CD4-positive, alpha-beta T cell treated with Interleukin-10 for 1 hour (primary cell): ENCODE results near the gene DTD2.
"Not testable (repeated sequence)": the region's sequence is repeated elsewhere in the genome, so short reads cannot be mapped to it uniquely, and the experiment has no call there.

ENCODE experiments used
- DNase-seq: peaks from one replicate; pipeline ENCODE4 v3.0.0-alpha.2; 2020

Gene DTD2

DNA sequence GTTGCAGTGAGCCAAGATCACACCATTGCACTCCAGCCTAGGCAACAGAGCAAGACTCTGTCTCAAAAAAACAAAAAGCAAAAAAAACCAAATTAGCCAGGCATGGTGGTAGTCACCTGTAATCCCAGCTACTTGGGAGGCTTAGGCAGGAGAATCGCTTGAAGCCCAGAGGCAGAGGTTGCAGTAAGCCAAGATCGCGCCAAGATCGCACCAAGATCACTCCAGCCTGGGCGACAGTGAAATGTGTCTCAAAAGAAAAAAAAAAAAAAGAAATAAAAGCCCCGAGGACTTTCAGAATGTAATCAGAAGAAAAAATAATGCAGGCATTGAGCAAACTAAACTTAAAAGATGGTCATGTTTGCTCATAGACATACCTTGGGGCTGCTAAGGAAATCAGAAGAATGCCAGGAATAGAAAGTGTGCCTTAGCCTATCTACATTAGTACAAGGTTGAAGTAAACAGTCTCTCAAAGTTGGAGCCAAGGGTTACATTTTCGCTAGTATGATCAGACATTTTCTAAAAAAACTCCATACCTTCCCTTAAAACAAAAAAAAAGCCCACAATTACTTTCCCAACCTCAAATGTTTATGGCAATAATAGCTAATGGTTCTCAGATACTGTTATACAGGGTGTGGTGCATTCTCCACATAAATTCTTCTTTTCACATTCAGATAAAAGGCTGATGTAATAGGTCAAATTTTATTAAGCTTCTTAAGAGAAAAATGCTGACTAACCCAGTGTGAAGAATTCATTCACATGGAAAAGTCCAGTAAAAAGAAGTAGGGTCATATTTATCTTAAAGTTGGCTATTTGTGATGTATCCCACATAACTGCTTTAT is 15.8 kb downstream of the DTD2 start:
- DNase-seq, result no peak

DNA sequence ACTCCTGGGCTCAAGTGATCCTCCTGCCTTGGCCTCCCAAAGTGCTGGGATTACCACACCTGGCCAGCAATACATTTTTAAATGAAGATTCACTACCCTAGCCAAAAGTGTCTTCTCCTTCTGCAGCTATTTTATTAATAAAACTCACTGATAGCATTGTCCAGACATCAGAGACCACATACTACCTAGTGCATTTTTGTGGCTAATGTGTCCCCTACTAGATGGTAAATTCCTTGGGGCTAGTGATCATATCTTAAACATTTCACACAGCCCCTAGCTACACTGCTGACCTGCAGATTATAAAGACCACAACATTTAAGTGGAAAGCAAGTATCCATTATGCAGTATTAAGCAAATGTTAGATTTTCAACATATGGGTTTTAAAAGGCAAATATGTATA is 17.0 kb downstream of the DTD2 start:
- DNase-seq, result no peak

GRCh38 chr14:31439561-31439960 is 17.7 kb downstream of the DTD2 start:
- DNase-seq, result no peak

DNA sequence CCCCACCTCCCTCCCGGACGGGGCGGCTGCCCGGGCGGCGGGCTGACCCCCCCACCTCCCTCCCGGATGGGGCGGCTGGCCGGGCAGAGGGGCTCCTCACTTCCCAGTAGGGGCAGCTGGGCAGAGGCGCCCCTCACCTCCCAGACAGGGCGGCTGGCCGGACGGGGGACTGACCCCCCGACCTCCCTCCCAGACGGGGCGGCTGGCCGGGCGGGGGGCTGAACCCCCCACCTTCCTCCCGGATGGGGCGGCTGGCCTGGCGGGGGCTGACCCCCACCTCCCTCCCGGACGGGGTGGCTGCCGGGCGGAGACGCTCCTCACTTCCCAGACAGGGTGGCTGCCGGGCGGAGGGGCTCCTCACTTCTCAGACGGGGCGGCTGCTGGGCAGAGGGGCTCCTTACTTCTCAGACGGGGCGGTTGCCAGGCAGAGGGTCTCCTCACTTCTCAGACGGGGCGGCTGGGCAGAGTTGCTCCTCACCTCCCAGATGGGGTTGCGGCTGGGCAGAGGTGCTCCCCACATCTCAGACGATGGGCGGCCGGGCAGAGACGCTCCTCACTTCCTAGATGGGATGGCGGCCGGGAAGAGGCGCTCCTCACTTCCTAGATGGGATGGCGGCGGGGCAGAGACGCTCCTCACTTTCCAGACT is 20.1 kb downstream of the DTD2 start:
- not testable (repeated sequence) for DNase-seq

DNA sequence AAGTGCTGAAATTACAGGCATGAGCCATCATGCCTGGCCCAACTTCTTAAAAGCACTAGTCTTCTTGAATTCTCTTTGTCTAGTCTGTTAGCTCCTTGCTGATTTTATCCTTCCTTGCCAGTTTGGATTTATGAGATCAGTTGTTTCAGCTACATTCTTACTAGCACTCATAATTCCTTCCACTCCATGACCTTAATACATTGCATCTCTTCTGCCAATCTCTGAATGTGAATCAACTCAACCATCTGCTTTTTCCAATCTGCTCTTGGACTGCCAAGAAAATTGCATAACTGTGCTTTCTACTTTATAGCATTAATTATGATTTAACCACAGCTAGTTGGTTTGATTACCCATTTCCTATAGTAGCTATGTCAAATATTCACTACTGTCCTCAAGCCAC is 22.0 kb downstream of the DTD2 start:
- DNase-seq, result no peak

DNA sequence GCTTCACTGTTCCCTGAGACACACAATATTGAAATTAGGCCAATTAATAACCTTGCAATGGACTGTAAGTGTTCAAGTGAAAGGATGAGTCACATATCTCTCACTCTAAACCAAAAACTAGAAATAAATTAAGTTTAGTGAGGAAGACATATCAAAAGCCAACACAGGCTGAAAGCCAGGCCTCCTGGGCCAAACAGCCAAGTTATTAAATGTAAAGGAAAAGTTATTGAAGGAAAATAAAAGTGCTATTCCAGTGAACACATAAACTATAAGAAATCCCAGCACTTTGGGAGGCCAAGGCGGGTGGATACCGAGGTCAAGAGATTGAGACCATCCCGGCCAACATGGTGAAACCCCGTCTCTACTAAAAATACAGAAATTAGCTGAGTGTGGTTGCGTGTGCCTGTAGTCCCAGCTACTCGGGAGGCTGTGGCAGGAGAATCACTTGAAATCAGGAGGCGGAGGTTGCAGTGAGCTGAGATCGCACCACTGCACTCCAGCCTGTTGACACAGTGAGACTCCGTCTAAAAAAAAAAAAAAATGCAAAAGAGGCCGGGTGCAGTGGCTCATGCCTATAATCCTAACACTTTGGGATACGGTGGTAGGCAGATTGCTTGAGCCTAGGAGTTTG is 26.6 kb downstream of the DTD2 start:
- no peak for DNase-seq

GRCh38 chr14:31429791-31430190 is 27.5 kb downstream of the DTD2 start:
- DNase-seq, result no peak

GRCh38 chr14:31428011-31428410 is 29.3 kb downstream of the DTD2 start:
- no peak for DNase-seq

GRCh38 chr14:31426663-31427062 is 30.6 kb downstream of the DTD2 start:
- DNase-seq, result no peak

GRCh38 chr14:31425905-31426304 is 31.4 kb downstream of the DTD2 start:
- DNase-seq, result no peak

- no peak for DNase-seq
Measured at GRCh38 chr14:31421200-31421599, 36.1 kb downstream of the DTD2 start.

DNA sequence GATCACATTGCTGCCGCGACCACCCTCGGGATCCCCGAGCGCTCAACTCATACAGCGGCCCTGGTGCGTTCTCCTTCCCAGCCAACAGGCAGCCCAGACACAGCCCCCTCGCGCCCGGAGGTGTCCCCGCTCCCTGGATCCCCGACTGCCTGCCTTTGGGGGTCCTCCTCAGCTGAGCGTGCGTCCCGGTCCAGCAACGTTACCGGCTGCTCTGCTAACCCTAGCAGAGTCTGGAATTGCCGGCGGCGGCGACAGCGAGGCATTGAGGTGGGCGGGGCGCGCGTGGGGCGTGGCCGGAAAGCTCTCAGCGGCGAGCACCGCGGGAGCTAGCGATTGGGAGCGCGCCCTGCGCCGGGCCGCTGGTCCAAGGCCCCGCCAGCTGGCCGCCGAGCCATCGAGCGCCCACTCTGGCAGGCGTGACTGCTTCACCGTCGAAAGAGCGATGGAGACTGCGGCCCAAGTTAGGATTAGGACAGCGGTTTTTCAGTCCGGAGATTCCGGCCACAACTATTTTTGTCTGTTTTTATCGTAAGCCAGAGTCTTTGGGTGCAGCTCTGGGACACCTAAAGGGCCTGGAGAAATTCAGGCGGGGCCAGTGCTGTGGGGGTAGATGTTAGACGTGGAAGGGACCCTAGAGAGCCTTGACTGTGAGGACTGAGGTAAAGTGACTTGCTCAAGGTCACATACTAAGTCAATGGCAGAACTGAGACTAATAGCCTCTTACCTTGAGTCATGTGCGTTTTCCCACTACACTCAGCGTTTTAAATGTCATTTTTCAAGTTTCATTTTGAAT is 36.8 kb downstream of the DTD2 start, which contains the start of gene HEATR5A:
TSS of gene HEATR5A (minus strand) at position 232 of the 793 bp plus-strand sequence. CDS start 17,575 bp downstream, outside the sequence.
- DNase-seq, result peak; percentile 93

DNA sequence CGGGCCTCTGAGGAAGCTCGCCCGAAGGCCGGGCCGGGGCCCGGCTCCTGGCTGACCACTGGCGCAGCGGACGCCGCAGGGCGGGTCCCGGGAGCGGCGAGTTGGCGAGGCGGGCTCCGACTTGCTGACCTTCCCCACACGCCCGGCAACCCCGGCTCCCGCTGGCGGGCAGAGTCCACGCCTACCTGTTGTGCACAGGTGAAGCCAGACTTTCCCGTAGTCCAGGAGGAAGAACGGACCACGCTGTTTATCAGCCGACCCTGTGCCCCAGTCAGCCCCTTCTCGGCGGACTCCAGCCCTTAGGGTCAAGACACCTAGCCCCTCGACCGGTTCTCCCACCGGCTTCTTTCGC is 37.4 kb downstream of the DTD2 start:
- peak; percentile 20 for DNase-seq

DNA sequence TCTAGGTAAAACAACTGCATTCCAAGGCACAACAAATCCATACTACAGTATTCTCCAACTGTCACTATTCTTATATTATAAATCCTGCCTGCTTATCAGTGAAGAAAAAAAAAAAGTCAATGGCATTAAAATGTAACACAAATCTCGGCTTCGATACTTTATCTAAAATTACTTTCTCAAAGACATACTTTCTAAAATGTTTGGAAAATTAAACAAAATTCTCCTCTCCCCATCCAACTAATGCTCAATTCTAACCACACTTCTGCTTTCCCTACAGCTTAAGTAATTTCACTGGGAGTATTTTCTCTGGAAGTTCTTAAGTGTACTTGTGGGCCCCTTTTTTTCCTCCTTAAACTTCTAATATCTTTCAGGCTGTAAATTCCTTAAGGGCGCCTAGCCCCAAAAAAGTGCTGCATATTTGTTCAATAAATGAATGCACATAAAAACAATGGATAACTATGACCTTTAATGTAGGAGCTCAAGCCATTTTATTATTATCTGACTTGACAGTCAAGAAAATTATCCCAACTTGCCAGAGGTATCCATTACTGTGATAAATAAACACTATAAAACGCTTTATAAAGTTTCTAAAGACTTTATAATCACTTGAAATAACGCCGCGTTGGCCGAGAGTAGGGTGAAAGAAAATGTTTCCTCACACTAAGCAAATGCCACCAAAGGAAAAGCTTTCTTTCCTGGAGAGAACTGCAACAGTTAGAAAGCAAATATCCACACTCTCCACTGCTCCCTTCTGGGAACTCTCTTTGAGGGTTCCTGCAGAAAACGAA is 37.9 kb downstream of the DTD2 start:
- DNase-seq, result no peak

GRCh38 chr14:31418440-31418839 is 38.9 kb downstream of the DTD2 start:
- DNase-seq, result no peak

GRCh38 chr14:31414190-31414833 is 43.0 kb downstream of the DTD2 start:
- DNase-seq, result no peak

DNA sequence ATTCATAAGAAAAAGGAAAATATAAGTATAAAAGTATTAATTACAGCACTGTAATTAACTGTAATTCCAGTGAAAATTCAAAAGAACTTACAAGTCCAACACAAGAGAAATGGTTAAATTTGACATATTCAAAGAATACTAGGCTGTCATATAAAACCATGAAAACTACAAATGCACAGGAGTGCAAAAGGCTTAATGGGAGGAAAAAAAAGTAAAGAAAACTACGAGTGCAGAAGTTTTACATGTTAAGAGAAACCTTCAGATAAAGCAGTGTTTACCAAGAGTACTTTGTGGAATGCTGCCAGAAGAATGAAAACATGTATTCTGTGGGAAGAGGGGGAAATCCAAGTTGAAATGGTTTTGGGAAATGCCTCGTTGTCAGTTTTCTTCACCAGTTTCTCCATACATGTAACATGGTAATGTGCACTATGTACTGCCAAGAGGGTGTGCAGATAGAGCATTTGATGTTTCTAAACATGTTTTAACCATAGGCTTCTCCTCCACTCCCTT is 46.0 kb downstream of the DTD2 start:
- no peak for DNase-seq

DNA sequence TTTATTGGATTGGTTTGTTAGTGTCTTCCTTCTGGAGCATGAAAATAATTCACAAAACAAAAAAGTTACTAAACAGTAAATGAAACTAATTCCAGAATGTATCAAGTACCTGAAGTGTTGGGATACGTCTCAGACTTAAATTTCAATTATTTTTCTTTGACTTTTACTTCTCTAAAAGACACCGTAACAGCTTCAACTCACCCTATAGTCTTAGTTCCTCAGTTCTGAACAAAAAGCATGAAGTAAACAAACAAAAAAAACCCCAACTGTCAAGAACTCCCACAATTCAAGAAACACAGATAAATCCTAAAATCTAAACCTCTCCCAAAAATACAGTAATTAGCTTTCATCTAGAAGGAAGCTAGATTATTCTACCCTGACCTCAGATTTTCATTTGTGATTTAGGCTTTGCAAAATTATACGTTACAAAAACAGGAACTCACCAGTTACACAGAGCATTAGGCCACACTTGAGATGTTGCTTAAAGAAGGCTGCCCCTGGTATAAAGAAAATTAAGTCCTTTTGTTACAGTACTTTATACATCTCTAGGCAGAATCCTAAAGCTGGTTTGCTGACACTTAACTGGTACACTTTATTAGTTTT is 47.2 kb downstream of the DTD2 start:
- no peak for DNase-seq

- DNase-seq, result no peak
Measured at GRCh38 chr14:31408421-31408820, 48.9 kb downstream of the DTD2 start.

DNA sequence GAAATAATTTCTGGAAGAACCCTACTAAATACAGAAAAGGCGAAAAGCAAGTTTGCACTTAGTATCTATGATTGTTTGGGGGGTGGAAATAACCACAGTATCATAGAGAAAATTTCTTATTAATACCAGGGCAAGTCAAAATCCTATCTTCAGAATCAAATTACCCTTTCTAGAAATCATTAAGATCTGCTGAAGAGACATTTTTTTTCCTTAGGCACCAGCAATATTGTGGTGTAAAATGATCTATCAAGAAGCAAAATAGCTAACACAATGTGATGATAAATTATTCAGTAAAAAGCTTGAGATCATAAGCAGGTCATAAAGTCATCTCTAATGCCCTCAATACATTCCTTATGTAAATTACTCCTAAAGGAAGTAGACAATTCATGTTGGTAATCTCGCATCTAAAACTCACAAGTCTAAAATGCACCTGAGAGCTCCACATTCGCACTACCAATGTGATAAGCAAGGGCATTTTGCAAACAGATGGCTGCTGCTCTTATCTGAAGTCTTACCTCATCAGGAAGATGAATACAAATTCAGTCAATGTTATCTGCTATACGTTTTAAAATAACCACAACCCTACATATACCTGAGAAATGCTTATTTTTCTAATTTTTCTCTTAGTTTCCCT is 51.6 kb downstream of the DTD2 start:
- no peak for DNase-seq

DNA sequence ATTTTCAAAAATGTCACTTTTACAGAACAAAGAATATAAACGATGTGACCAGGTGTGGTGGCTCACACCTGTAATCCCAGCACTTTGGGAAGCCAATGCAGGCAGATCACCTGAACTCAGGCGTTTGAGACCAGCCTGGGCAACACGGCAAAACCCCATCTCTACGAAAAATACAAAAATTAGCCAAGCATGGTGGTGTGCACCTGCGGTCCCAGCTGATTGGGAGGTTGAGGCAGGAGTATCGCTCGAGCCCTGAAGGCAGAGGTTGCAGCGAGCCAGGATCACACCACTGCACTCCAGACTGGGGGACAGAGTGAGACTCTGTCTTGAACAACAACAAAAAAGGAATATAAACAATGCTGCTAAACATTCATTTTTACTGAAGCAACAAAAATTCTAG is 52.2 kb downstream of the DTD2 start:
- DNase-seq, result no peak
